A549 treated with AZD9567 at 1 μM for 4 hours (cell line): ENCODE data around the gene TGIF2LY. TPM values are rescaled to one million over a fixed set of nuclear protein-coding genes. Genes with fewer than 3 reads are reported as not detected.

Experiments used
- total RNA-seq: library from RNA; stranded (reverse); fragments of 200-300 nt; extraction: Qiagen RNA extraction; gene quantifications from 5 replicates; pipeline ENCODE4 v1.2.3, GENCODE V29; 2022; ENCODE audit not compliant: insufficient read depth

TGIF2LY gene
- not detected in 5 replicates for total RNA-seq

GRCh38 chrY:3578767-3579166, at the start of gene TGIF2LY:
Gene TGIF2LY (plus strand): TSS chrY:3579067. CDS start chrY:3579245, 178 bp downstream.

